ENCODE measurements around the gene CASKIN2.

DNA sequence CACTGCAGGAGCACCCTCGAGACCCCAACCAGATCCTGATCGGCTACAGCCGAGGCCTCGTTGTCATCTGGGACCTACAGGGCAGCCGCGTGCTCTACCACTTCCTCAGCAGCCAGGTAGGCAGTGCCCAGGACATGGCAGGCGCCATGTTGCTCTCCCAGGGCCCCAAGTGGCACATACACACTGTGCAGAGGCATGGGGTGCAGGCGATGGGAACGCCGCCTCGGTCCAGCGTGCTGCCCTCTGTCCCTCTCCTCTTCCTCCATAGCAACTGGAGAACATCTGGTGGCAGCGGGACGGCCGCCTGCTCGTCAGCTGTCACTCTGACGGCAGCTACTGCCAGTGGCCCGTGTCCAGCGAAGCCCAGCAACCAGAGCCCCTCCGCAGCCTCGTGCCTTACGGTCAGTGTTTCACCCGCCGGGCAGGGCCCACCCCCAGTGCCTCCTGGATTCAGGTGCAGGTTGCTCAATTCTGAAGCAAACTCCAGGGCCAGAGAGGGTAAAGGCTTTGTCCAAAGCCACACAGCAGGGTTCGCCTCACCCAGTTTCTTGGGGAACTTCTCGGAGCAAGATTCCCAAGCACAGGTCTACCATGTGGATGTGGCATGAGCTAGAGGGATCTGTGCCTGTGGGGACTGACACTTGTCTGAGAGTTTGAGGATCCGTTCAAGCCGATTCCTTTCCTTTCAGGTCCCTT lies 47.9 kb upstream of the CASKIN2 start:
- TF ChIP-seq POU2F2 (IDR thresholded peaks at IDR 0.05; ENCODE audit: low read depth, low read length) (no peak), POLR2AphosphoS5 (IDR thresholded peaks at IDR 0.05; ENCODE audit: low read depth, low read length) (no peak), TAF1 (IDR thresholded peaks at IDR 0.05; ENCODE audit: low read depth, low read length) (no peak), SPI1 (IDR thresholded peaks at IDR 0.05; ENCODE audit: low read depth, low read length) (no peak)

All from GM12891 (cell line).